Measurements from ENCODE around the gene ATP11B. TPM values are rescaled to one million over a fixed set of nuclear protein-coding genes. Genes with fewer than 3 reads are reported as not detected.
A peak's percentile ranks its signal among the peaks of the same experiment; 100 is the strongest.

Gene ATP11B
- total RNA-seq (2022) (54.5 and 58.1 TPM in 2 replicates), Bru-seq, nascent RNA (percentile 80 among the genes with signal in this experiment), BruChase-seq, experiment 1, labeled RNA remaining after a 2-hour chase (percentile 76 among the genes with signal in this experiment), BruChase-seq, experiment 2, labeled RNA remaining after a 6-hour chase (percentile 84 among the genes with signal in this experiment)
- long read RNA-seq, full-length matches to known transcripts = 14 of 47 reads
- long read RNA-seq, partial matches to known transcripts = 15 of 47 reads
- long read RNA-seq, other reads (novel, unspliced or antisense) = 18 of 47 reads

- intact Hi-C loops (cut with micrococcal nuclease; ENCODE audit: unreplicated experiment) = loop anchor here (1.0 kb wide), 1 partner anchor 79 kb away; no protein-coding TSS in a partner anchor
- Histone ChIP-seq H3K4me3 (ENCODE audit: low read depth, low read length) (peak within 1 kb of the TSS; percentile 91), H3K4me1 (0 out of 2 replicates have a peak, but pooled peaks cover 13% of the 10 kb centered on the region), H3K36me3 (ENCODE audit: control insufficient read depth, insufficient read depth, low read length) (no peaks in the 10 kb centered on the region), H3K27me3 (replicated peaks; ENCODE audit: control insufficient read depth, insufficient read depth, low read length) (no peaks in the 10 kb centered on the region), H3K9me3 (no peaks in the 10 kb centered on the region)
- Mint-ChIP-seq H3K27me3 (ENCODE audit: insufficient read depth, unreplicated experiment) (no peaks in the 10 kb centered on the region), H3K27ac (ENCODE audit: unreplicated experiment) (peak within 1 kb of the TSS; percentile 93), H3K9me3 (ENCODE audit: unreplicated experiment) (no peaks in the 10 kb centered on the region), H3K4me3 (ENCODE audit: unreplicated experiment) (peak within 1 kb of the TSS; percentile 95), H3K4me1 (ENCODE audit: low read depth, unreplicated experiment) (peaks cover 9% of the 10 kb centered on the region), H3K36me3 (ENCODE audit: insufficient read depth, unreplicated experiment) (peaks cover 5% of the 10 kb centered on the region)
- BruUV-seq (replicated peaks) = TSS peak; percentile 97
- POLR2A ChIA-PET = interaction anchor here (1.1 to 2.4 kb wide), 2 partner anchors 9 to 32 kb away, joined by 3 to 11 read pairs; no protein-coding TSS in a partner anchor
- peak; percentile 74 to 80 for DNase-seq
- CTCF ChIA-PET = interaction anchor here (1.5 to 1.8 kb wide), 2 partner anchors 77 to 79 kb away, joined by 8 read pairs; no protein-coding TSS in a partner anchor
- no peak for TF ChIP-seq CTCF (IDR thresholded peaks at IDR 0.05; ENCODE audit: insufficient read depth in 1 of 2, low read depth in 1 of 2, low read length in 1 of 2, severe bottlenecking in 1 of 2, unreplicated experiment in 1 of 2)
Measured at GRCh38 chr3:182792901-182793662, at the start of gene ATP11B. Gene ATP11B, plus strand, starts transcription at chr3:182793504. Its CDS starts 256 bp downstream, at chr3:182793760.

- Mint-ChIP-seq H3K36me3 (ENCODE audit: insufficient read depth, unreplicated experiment) (no peaks in the 10 kb centered on the region), H3K4me1 (ENCODE audit: low read depth, unreplicated experiment) (peaks cover 8% of the 10 kb centered on the region), H3K27ac (ENCODE audit: unreplicated experiment) (peak overlapping the region; percentile 74), H3K27me3 (ENCODE audit: insufficient read depth, unreplicated experiment) (no peaks in the 10 kb centered on the region), H3K4me3 (ENCODE audit: unreplicated experiment) (peak overlapping the region; percentile 25), H3K9me3 (ENCODE audit: unreplicated experiment) (peaks cover 10% of the 10 kb centered on the region)
- CTCF ChIA-PET = interaction anchor here (0.5 to 1.6 kb wide), 2 partner anchors 33 to 1945 kb away, joined by 4 to 6 read pairs; no protein-coding TSS in a partner anchor
- H3K9me3 ChIP-seq = no peaks in the 10 kb centered on the region
- DNase-seq = no peak
- TF ChIP-seq CTCF (IDR thresholded peaks at IDR 0.05; ENCODE audit: insufficient read depth in 1 of 2, low read depth in 1 of 2, low read length in 1 of 2, severe bottlenecking in 1 of 2, unreplicated experiment in 1 of 2) = no peak
- no peaks in the 10 kb centered on the region for H3K27me3 ChIP-seq (replicated peaks; ENCODE audit: control insufficient read depth, insufficient read depth, low read length)
- no peak overlapping the region for H3K4me3 ChIP-seq (ENCODE audit: low read depth, low read length)
- H3K4me1 ChIP-seq = peaks cover 21% of the 10 kb centered on the region
- POLR2A ChIA-PET = no interaction called here
- H3K36me3 ChIP-seq (ENCODE audit: control insufficient read depth, insufficient read depth, low read length) = no peaks in the 10 kb centered on the region
- intact Hi-C loops (cut with micrococcal nuclease; ENCODE audit: unreplicated experiment) = loop anchor here (2.0 kb wide), 1 partner anchor 14 kb away; no protein-coding TSS in a partner anchor
- no TSS peak for BruUV-seq (replicated peaks)
Measured at GRCh38 chr3:182746959-182747358, 46.3 kb upstream of the ATP11B start.

GRCh38 chr3:182755308-182755707, 38.0 kb upstream of the ATP11B start:
- peaks cover 2% of the 10 kb centered on the region for H3K4me1 Mint-ChIP-seq (ENCODE audit: low read depth, unreplicated experiment)
- H3K27ac Mint-ChIP-seq (ENCODE audit: unreplicated experiment) = no peak overlapping the region
- Histone ChIP-seq H3K4me1 (peaks cover 28% of the 10 kb centered on the region), H3K9me3 (peaks cover 6% of the 10 kb centered on the region; the same call in 1 of the 2 replicates), H3K27me3 (replicated peaks; ENCODE audit: control insufficient read depth, insufficient read depth, low read length) (no peaks in the 10 kb centered on the region), H3K36me3 (ENCODE audit: control insufficient read depth, insufficient read depth, low read length) (no peaks in the 10 kb centered on the region), H3K4me3 (ENCODE audit: low read depth, low read length) (no peak overlapping the region)
- no peaks in the 10 kb centered on the region for H3K9me3 Mint-ChIP-seq (ENCODE audit: unreplicated experiment)
- ChIA-PET POLR2A (no interaction called here), CTCF (no interaction called here)
- intact Hi-C loops (cut with micrococcal nuclease; ENCODE audit: unreplicated experiment) = no loop called here
- H3K36me3 Mint-ChIP-seq (ENCODE audit: insufficient read depth, unreplicated experiment) = no peaks in the 10 kb centered on the region
- H3K4me3 Mint-ChIP-seq (ENCODE audit: unreplicated experiment) = no peak overlapping the region
- BruUV-seq (replicated peaks) = no TSS peak
- no peak for TF ChIP-seq CTCF (IDR thresholded peaks at IDR 0.05; ENCODE audit: insufficient read depth in 1 of 2, low read depth in 1 of 2, low read length in 1 of 2, severe bottlenecking in 1 of 2, unreplicated experiment in 1 of 2)
- DNase-seq = no peak
- H3K27me3 Mint-ChIP-seq (ENCODE audit: insufficient read depth, unreplicated experiment) = no peaks in the 10 kb centered on the region
